Measurements from ENCODE around the gene KRT73.

GRCh38 chr12:52603314-52603713, 15.0 kb downstream of the KRT73 start:
- TF ChIP-seq POLR2A (IDR thresholded peaks at IDR 0.05) = no peak
- TF ChIP-seq CTCF (IDR thresholded peaks at IDR 0.05) = no peak

Data from right lobe of liver (tissue), 4 donors.